GM20000 (cell line): Measurements from ENCODE around the gene TNRC18.
A peak's percentile ranks its signal among the peaks of the same experiment; 100 is the strongest.

Source experiments
- DNase-seq: peaks from one replicate; pipeline ENCODE4 v3.0.0; 2012; ENCODE audit warnings: low spot score
- CTCF ChIP-seq: IDR thresholded peaks from 2 replicates; pipeline ENCODE4 v1.5.1; 2012; ENCODE audit warnings: mild to moderate bottlenecking, control low read depth; ENCODE audit errors: extremely low read depth, missing control alignments

The TNRC18 gene

GRCh38 chr7:5387711-5388245 lies 35.9 kb downstream of the TNRC18 start:
- peak; percentile 36 for DNase-seq

GRCh38 chr7:5384618-5385017 lies 39.0 kb downstream of the TNRC18 start:
- TF ChIP-seq CTCF, result no peak
- DNase-seq, result no peak

More at GRCh38 chr7:5387711-5388245, 35.9 kb downstream of the TNRC18 start:
- TF ChIP-seq CTCF, result no peak

- DNase-seq, result no peak
Observed at GRCh38 chr7:5383314-5384098, 40.1 kb downstream of the TNRC18 start.

GRCh38 chr7:5382281-5382892 lies 41.2 kb downstream of the TNRC18 start:
- TF ChIP-seq CTCF, result no peak
- DNase-seq, result no peak

More at GRCh38 chr7:5383314-5384098, 40.1 kb downstream of the TNRC18 start:
- no peak for TF ChIP-seq CTCF

GRCh38 chr7:5381071-5381772 lies 42.4 kb downstream of the TNRC18 start:
- DNase-seq, result no peak
- TF ChIP-seq CTCF, result no peak

- no peak for TF ChIP-seq CTCF
- no peak for DNase-seq
Observed at GRCh38 chr7:5380350-5381070, 43.1 kb downstream of the TNRC18 start.

- DNase-seq, result no peak
- TF ChIP-seq CTCF, result no peak
Observed at GRCh38 chr7:5379546-5379945, 44.1 kb downstream of the TNRC18 start.
